ENCODE results near the gene OSBPL6.

Gene OSBPL6

DNA sequence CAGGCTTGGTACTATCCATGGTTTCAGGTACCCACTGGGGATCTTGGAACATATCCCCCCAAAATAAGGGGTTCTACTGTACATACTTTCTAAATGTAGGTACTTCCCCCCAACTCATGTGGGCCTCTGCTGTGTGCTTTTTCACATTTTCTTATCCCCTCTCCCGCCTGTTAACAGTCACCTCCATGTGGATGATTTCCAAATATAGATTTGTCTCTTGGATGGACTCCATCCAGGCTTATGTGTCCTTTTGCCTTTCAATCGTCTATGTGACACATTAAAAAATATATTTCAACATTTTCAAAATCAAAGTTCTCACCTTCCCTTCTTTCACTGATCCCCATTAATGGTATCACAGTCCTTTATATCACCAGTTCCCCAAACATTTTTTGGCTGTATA is 44.4 kb downstream of the OSBPL6 start:
- DNase-seq (ENCODE audit: low read depth), result no peak

- peak; percentile 96 for DNase-seq (ENCODE audit: low read depth)
Measured at GRCh38 chr2:178241844-178242551, 47.7 kb downstream of the OSBPL6 start.

DNA sequence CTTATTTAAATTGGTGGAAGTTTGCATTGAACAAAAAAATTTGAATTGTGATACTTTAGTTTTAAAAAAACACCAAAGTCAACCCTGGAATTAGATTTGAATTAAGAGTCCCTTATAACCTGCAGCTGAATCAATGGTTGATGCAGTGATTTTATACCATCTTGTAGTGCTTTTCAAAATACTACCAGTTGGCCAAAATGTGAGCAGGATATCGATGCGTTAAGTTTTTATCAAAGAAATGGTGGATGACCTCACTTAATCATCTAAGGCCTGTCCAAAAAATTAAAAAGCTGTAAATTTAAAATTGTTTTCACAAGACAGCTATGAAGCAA is 48.2 kb downstream of the OSBPL6 start:
- no peak for DNase-seq (ENCODE audit: low read depth)

DNA sequence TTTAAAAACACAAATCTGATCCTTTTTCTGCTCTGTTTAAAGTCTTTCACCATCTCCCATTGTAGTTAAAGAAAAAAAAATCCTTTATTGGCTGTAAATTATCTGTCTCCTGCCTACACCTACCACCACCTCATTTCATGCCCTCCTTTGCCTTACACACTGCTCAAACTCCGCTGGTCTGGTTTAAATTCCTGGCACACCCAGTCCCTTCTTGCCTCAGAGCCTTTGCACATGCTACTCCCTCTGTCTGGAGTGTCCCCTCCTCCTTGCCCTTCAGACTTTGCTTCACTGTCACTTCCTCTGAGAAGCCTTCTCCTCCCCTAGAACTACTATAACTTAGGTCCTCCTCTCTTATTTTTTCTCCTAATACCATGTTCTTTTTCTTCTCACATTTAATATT is 49.6 kb downstream of the OSBPL6 start:
- DNase-seq (ENCODE audit: low read depth), result no peak

- DNase-seq (ENCODE audit: low read depth), result no peak
Measured at GRCh38 chr2:178244777-178245176, 50.5 kb downstream of the OSBPL6 start.

DNA sequence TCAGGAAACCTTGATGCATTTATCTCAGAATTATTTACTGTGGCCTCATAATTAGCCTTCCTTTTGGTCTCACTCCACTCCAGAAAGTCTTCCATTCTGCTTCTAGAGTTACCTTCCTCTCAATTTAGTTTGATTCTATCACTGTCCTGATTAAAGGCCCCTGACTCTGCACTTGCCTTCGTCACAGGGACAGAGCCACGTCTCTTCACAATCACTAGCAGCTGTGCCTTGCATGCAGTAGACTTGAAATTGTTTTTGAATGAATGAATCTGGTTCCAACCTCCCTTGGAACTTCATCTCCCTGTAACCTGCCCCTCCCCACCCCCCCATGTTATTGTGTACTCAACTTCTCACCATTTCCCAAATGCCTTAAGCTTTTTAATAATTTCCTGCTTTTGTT is 52.4 kb downstream of the OSBPL6 start:
- DNase-seq (ENCODE audit: low read depth), result no peak

GRCh38 chr2:178247250-178247649 is 52.9 kb downstream of the OSBPL6 start:
- DNase-seq (ENCODE audit: low read depth), result no peak

GRCh38 chr2:178250429-178250828 is 56.1 kb downstream of the OSBPL6 start:
- DNase-seq (ENCODE audit: low read depth), result no peak

DNA sequence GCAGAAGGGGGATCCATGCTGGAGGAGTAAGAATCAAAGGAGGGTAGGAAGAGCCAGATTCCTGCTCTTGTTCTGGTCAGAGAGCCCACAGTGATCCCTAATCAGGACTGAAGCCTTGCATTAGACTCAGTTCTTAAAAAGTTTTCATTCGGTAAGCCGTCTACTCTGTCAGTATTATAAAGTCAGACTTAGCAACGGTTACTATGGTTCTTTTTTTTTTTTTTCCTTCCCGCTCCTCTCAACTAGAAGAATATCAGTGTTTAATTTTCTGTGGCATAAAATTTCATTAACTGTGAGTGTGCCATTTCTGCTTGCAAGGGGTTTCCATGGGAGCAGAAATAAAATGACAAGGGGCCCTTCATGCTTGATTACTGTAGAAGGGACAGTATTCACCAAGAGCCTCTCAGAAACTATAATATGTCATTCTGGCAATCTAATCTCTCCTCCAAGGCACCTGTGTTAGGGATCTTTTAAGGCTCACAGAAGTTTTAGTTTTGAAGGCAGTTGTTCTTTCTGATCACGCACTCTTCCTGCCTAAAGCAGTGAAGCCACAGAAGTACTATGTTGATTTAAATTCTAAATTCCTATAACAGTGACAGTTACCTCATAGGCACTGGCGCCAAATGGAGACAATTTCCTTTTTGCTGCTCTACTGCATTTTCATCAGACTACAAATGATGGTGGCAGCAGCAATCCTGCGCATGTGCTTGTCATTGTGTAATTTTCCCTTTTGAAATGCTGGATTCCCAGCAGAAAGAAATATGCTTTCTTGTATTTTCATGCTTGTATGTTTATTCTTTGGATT is 57.0 kb downstream of the OSBPL6 start:
- no peak for DNase-seq (ENCODE audit: low read depth)

DNA sequence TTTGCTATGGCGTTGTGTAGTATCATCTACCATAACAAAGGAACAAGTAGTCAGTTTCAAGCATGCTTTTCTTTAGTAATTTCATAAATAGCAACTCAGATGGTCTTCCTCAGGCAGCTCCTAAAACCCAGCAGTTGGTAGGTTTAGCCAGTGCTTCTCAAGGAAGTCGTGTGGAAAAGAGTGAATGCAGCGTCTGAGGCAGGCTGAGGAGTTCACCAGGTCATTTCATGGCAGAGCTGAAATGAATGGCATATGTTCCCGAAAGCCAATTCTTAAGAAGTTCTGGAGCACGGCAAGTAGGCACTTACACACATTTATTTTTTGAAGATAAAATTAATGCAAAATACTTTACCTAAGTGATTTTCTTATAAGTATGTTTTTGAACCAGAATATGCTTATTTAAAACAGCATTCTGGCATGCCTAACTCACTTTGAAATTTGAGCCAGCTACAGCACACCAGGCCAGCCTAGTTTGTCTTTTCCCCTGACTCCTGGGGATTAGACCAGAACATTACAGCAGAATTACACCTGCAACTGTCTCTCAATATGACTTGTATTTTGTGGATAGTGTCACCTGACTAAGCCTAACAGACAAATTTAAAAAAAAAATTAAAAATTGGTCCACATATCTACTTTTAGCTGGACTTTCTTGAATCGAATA is 62.2 kb downstream of the OSBPL6 start:
- DNase-seq (ENCODE audit: low read depth), result no peak

- DNase-seq (ENCODE audit: low read depth), result no peak
Measured at GRCh38 chr2:178257127-178257526, 62.8 kb downstream of the OSBPL6 start.

DNA sequence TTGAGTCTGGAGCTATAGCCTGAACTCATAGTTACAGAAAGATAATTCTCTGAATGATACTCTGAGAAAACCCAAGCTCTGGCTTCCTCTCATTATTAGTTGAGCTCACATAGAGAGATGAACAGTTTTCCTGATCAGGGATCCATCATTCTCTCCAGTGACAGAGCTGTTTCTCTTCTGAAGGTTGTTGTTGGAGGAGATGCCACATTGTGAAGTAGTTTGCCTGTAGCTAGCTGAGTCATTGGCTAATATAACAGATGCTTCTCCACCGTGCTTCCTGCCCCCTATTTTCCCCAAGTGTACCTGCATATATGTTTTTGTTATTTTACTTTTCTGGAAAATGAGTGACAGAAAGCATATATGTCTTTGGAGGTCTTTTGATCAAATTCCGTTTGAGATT is 64.6 kb downstream of the OSBPL6 start:
- DNase-seq (ENCODE audit: low read depth), result no peak

GRCh38 chr2:178263159-178263860 is 69.0 kb downstream of the OSBPL6 start:
- DNase-seq (ENCODE audit: low read depth), result no peak

- no peak for DNase-seq (ENCODE audit: low read depth)
Measured at GRCh38 chr2:178264211-178264610, 69.9 kb downstream of the OSBPL6 start.

- DNase-seq (ENCODE audit: low read depth), result no peak
Measured at GRCh38 chr2:178265851-178266250, 71.5 kb downstream of the OSBPL6 start.

DNA sequence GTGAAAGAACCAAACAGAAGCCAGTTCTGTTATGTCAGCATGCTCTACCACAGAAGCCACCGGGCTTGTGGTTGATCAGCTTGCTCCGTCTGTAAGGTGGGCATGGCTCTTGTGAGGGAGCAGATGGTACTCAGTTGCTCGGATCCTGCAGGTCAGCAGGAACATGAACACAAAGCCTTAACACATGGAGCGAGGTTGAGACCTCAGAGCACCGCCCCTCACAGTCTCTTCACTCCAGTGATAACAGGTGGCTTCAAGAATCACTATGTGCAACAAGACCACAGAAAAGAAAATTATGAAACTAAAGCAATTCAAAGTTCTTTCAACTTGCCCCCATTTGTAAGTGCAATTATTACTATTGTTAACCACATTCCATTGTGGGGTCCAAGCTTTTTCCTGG is 72.1 kb downstream of the OSBPL6 start:
- DNase-seq (ENCODE audit: low read depth), result no peak

DNA sequence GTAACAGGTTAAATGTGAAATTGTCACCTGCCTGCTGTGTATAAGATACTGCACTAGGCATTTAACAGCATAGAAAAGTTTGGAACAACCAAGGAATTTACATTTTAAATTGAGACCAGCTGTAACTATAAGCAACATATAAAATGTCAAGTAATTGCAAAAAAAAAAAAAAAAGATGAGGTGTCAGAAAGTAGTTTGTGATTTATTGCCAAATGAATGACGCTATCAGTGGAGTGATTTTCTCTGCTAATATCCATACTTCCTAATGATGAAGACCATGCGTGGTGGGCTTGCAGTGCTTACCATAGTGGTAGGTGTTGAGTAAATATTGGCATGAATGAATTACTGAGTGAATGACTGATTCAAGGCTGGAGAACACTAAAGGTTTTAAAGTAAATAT is 73.3 kb downstream of the OSBPL6 start:
- DNase-seq (ENCODE audit: low read depth), result no peak

DNA sequence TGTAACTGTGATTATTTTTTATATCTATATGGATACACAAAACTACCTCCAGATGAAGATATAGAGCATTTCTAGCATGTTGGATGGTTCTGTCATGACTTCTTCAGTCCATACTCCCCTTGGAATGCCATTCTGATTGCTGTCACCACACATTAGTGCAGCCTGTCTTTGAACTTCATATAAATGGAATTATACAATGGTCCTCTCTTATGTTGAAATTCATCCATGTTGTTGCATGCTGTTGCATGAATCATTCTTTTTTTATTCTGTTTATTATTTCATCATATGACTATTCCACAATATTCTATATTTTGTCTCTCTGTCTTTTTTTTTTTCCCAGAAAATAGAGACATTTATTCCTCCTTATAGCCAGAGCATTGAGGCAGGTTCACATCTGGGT is 74.1 kb downstream of the OSBPL6 start:
- peak; percentile 57 for DNase-seq (ENCODE audit: low read depth)

DNA sequence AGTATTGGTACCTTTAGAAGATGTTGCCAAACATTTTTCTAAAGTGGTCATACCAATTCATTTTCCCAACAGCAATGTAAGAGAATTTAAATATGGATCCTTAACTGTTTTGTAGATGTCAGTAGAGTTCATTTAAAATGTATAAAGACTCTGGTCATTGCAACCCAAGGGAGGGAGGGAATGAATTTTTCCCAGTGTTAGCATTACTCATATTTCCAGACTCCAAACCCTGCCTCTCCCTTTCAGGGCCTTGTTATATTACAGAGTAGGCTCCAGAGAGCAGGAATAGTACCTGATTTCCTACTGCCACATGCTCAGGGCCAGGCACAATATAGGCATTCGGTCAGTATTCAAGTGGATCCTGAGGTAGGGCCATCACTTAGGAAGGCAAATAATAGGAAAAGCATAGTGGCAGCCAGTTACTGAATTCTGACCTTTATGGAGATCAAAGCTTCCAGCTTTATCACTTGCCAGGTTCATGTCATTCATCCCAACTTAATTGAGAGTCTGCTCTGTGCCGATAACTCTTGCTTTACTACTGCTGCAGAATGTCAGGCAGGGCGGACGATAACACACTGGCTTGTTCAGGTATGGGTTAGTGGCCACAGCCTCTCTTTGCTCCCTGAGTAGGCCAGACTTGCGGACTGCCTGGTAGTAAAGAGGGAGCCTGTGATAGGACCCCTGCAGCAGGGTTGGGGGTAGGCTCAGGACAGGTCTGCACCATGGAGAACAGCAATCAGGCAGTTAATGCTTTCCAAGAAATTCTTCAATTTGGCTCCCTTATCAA is 75.3 kb downstream of the OSBPL6 start:
- DNase-seq (ENCODE audit: low read depth), result no peak

DNA sequence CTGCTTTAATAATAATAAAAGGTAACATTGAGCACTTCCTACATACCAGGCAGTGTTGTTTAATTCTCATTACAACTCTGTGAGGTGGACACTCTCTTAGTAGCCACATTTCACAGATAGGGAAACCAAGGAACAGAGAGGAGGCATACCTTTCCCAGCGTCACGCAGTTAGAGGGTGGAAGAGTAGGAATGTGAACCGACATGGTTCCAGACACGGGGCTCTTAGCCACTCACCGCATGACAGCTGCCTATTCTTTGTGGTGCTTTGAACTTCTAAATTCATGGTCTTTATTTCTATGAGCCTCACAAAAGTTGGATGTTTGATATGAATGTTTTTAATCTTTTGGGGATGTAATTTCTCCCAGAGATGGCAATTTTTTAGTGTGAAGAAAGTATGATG is 76.0 kb downstream of the OSBPL6 start:
- no peak for DNase-seq (ENCODE audit: low read depth)

GRCh38 chr2:178271094-178271493 is 76.8 kb downstream of the OSBPL6 start:
- DNase-seq (ENCODE audit: low read depth), result no peak

Measured in amniotic epithelial cell (primary cell).